SK-N-SH (cell line): ENCODE results near the gene ACER3.

Experiments
- CHD2 ChIP-seq: fragments of 150-350 bp; IDR thresholded peaks from 2 replicates; pipeline ENCODE4 v1.6.1; 2018; ENCODE audit warnings: low read length; ENCODE audit not compliant: partially characterized antibody
- FOXM1 ChIP-seq: IDR thresholded peaks from 2 replicates; pipeline ENCODE4 v1.4.0; 2012; ENCODE audit warnings: low read depth, mild to moderate bottlenecking
- GATA2 ChIP-seq: sonication (generic); formaldehyde crosslinking; IDR thresholded peaks from 2 replicates; pipeline ENCODE4 v1.5.0; 2020; ENCODE audit warnings: mild to moderate bottlenecking, missing genetic modification reagents
- NRF1 ChIP-seq: IDR thresholded peaks from 2 replicates; pipeline ENCODE4 v1.6.1; 2012; ENCODE audit warnings: low read depth, mild to moderate bottlenecking, low read length
- SMC3 ChIP-seq: IDR thresholded peaks from 2 replicates; pipeline ENCODE4 v1.6.1; 2012; ENCODE audit warnings: low read depth, low read length, improper control_type of control experiment
- TF ChIP-seq, protein P1 (sequence below): fragments of 200-600 bp; sonication (generic); IDR thresholded peaks from 2 replicates; pipeline ENCODE4 v1.6.1; 2017; ENCODE audit warnings: antibody characterized with exemption, mild to moderate bottlenecking, moderate library complexity
- TF ChIP-seq, protein P2 (sequence below): fragments of 150-350 bp; IDR thresholded peaks from 2 replicates; pipeline ENCODE4 v1.6.1; 2017; ENCODE audit warnings: antibody characterized with exemption, low read length, low read depth, borderline replicate concordance

DNA sequence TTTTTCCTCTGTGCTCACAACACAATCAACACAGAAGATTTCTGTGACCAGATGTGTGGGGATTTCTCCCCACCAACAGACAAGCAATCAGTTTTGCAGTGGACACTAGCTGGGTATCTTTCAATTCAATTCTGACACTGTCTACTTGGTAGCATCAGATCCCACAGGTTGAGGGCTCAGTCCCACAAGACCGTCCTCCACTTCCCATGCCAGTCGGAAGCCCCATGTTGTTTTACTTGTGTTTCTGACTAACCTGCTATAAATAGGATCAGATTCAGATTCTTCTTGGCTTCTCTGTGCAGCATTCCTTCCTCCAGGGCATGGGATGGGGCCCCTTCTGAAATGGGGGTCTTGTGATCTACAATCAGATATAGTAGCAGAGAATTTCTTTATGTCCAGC lies 19.6 kb downstream of the ACER3 start:
- TF ChIP-seq FOXM1 (no peak), SMC3 (no peak), NRF1 (no peak), GATA2 (CRISPR knock-in tag) (no peak), CHD2 (no peak)
- TF ChIP-seq, protein P1, sequence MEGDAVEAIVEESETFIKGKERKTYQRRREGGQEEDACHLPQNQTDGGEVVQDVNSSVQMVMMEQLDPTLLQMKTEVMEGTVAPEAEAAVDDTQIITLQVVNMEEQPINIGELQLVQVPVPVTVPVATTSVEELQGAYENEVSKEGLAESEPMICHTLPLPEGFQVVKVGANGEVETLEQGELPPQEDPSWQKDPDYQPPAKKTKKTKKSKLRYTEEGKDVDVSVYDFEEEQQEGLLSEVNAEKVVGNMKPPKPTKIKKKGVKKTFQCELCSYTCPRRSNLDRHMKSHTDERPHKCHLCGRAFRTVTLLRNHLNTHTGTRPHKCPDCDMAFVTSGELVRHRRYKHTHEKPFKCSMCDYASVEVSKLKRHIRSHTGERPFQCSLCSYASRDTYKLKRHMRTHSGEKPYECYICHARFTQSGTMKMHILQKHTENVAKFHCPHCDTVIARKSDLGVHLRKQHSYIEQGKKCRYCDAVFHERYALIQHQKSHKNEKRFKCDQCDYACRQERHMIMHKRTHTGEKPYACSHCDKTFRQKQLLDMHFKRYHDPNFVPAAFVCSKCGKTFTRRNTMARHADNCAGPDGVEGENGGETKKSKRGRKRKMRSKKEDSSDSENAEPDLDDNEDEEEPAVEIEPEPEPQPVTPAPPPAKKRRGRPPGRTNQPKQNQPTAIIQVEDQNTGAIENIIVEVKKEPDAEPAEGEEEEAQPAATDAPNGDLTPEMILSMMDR = no peak
- TF ChIP-seq, protein P2, sequence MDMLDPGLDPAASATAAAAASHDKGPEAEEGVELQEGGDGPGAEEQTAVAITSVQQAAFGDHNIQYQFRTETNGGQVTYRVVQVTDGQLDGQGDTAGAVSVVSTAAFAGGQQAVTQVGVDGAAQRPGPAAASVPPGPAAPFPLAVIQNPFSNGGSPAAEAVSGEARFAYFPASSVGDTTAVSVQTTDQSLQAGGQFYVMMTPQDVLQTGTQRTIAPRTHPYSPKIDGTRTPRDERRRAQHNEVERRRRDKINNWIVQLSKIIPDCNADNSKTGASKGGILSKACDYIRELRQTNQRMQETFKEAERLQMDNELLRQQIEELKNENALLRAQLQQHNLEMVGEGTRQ = no peak
